WTC11 (cell line): ENCODE results near the gene TMEM54. TPM values are rescaled to one million over a fixed set of nuclear protein-coding genes. Genes with fewer than 3 reads are reported as not detected.

ENCODE experiments used
- ATAC-seq: fragments of 200-7000 bp; cut with Tn5 transposase; 2 replicates; pipeline ENCODE4 v1.10.0; 2021; ENCODE audit warnings: mild to moderate bottlenecking, moderate library complexity
- CTCF ChIA-PET: fragments of 300-600 bp; sonication (Branson Sonifier 250); formaldehyde crosslinking; loops from one replicate; lab custom pipeline; 2021; ENCODE audit warnings: antibody characterized with exemption; lab: Charles Lee
- POLR2A ChIA-PET: fragments of 350-600 bp; sonication (Branson Sonifier 250); formaldehyde crosslinking; loops from one replicate; lab custom pipeline; 2021; ENCODE audit warnings: antibody characterized with exemption; lab: Charles Lee
- DNase-seq: peaks from one replicate; pipeline ENCODE4 v3.0.0; 2021; ENCODE audit warnings: low spot score
- H3K27ac Mint-ChIP-seq: 2 replicates; pipeline ENCODE4 v1.8.0; 2021; ENCODE audit warnings: mixed read lengths
- H3K27me3 Mint-ChIP-seq: 2 replicates; pipeline ENCODE4 v1.8.0; 2021; ENCODE audit warnings: low read depth, mild to moderate bottlenecking, moderate library complexity, mixed read lengths
- H3K36me3 Mint-ChIP-seq: 2 replicates; pipeline ENCODE4 v1.8.0; 2021; ENCODE audit warnings: mixed read lengths
- H3K4me1 Mint-ChIP-seq: 2 replicates; pipeline ENCODE4 v1.8.0; 2022; ENCODE audit warnings: mixed read lengths
- H3K4me3 Mint-ChIP-seq: 2 replicates; pipeline ENCODE4 v1.8.0; 2021; ENCODE audit warnings: mild to moderate bottlenecking, moderate library complexity, mixed read lengths
- H3K9me3 Mint-ChIP-seq: 2 replicates; pipeline ENCODE4 v1.8.0; 2021; ENCODE audit warnings: mixed read lengths
- ETV6 ChIP-seq: sonication (generic); formaldehyde crosslinking; IDR thresholded peaks from 2 replicates; pipeline ENCODE4 v1.8.1; 2022; ENCODE audit warnings: mild to moderate bottlenecking, missing genetic modification reagents
- GRHL2 ChIP-seq: fragments of 250-450 bp; sonication (Bioruptor Pico); IDR thresholded peaks from 2 replicates; pipeline ENCODE4 v1.8.0; 2022; ENCODE audit warnings: mild to moderate bottlenecking, moderate library complexity; ENCODE audit not compliant: insufficient replicate concordance, severe bottlenecking
- JAZF1 ChIP-seq: fragments of 250-450 bp; sonication (Bioruptor Pico); IDR thresholded peaks from 2 replicates; pipeline ENCODE4 v1.9.0; 2021; ENCODE audit warnings: moderate library complexity, mild to moderate bottlenecking, inconsistent platforms
- KAT7 ChIP-seq: sonication (generic); formaldehyde crosslinking; IDR thresholded peaks from 2 replicates; pipeline ENCODE4 v1.8.1; 2023; ENCODE audit warnings: missing genetic modification reagents, mild to moderate bottlenecking, borderline replicate concordance
- MXD4 ChIP-seq: fragments of 250-450 bp; sonication (Bioruptor Pico); IDR thresholded peaks from 2 replicates; pipeline ENCODE4 v1.8.0; 2021; ENCODE audit warnings: mild to moderate bottlenecking, moderate library complexity, borderline replicate concordance
- NFATC4 ChIP-seq: fragments of 250-450 bp; sonication (Bioruptor Pico); IDR thresholded peaks from 2 replicates; pipeline ENCODE4 v1.9.0; 2021; ENCODE audit warnings: mild to moderate bottlenecking
- SP1 ChIP-seq: sonication (generic); formaldehyde crosslinking; conservative IDR thresholded peaks from 2 replicates; pipeline ENCODE4 v1.8.1; 2022; ENCODE audit warnings: missing genetic modification reagents
- TEAD1 ChIP-seq: sonication (generic); formaldehyde crosslinking; IDR thresholded peaks from 2 replicates; pipeline ENCODE4 v1.8.0; 2022; ENCODE audit warnings: mild to moderate bottlenecking, missing genetic modification reagents
- TEAD4 ChIP-seq: sonication (generic); formaldehyde crosslinking; IDR thresholded peaks from 2 replicates; pipeline ENCODE4 v1.8.0; 2022; ENCODE audit warnings: mild to moderate bottlenecking, missing genetic modification reagents
- TP53 ChIP-seq: sonication (generic); formaldehyde crosslinking; IDR thresholded peaks from 2 replicates; pipeline ENCODE4 v1.8.1; 2023; ENCODE audit warnings: mild to moderate bottlenecking, missing genetic modification reagents
- ZBTB21 ChIP-seq: sonication (generic); formaldehyde crosslinking; IDR thresholded peaks from 2 replicates; pipeline ENCODE4 v1.8.1; 2023; ENCODE audit warnings: mild to moderate bottlenecking, missing genetic modification reagents, borderline replicate concordance
- ZNF263 ChIP-seq: sonication (generic); formaldehyde crosslinking; IDR thresholded peaks from 2 replicates; pipeline ENCODE4 v1.8.1; 2022; ENCODE audit warnings: low read depth, mild to moderate bottlenecking, moderate library complexity, missing genetic modification reagents
- total RNA-seq: library from RNA; stranded (reverse); gene quantifications from 3 replicates; pipeline ENCODE4 v1.2.3, GENCODE V29; 2021
- TF ChIP-seq, protein P1 (sequence below): fragments of 250-450 bp; sonication (Bioruptor Pico); IDR thresholded peaks from 2 replicates; pipeline ENCODE4 v1.9.0; 2021; ENCODE audit warnings: mild to moderate bottlenecking
- TF ChIP-seq, protein P2 (sequence below): sonication (generic); formaldehyde crosslinking; IDR thresholded peaks from 2 replicates; pipeline ENCODE4 v1.8.0; 2022; ENCODE audit warnings: mild to moderate bottlenecking, missing genetic modification reagents
- TF ChIP-seq, protein P3 (sequence below): sonication (generic); formaldehyde crosslinking; IDR thresholded peaks from 2 replicates; pipeline ENCODE4 v1.8.1; 2023; ENCODE audit warnings: mild to moderate bottlenecking, missing genetic modification reagents, moderate library complexity
- TF ChIP-seq, protein P4 (sequence below): sonication (generic); formaldehyde crosslinking; IDR thresholded peaks from 2 replicates; pipeline ENCODE4 v1.8.0; 2023; ENCODE audit warnings: missing genetic modification reagents, mild to moderate bottlenecking, borderline replicate concordance
- TF ChIP-seq, protein P5 (sequence below): sonication (generic); formaldehyde crosslinking; IDR thresholded peaks from 2 replicates; pipeline ENCODE4 v1.8.0; 2022; ENCODE audit warnings: mild to moderate bottlenecking, missing genetic modification reagents
- TF ChIP-seq, protein P6 (sequence below): sonication (generic); formaldehyde crosslinking; IDR thresholded peaks from 2 replicates; pipeline ENCODE4 v1.8.1; 2023; ENCODE audit warnings: mild to moderate bottlenecking, missing genetic modification reagents, moderate library complexity

Gene TMEM54
- total RNA-seq, 1 experiment from 2014 or later = 20.7 TPM

DNA sequence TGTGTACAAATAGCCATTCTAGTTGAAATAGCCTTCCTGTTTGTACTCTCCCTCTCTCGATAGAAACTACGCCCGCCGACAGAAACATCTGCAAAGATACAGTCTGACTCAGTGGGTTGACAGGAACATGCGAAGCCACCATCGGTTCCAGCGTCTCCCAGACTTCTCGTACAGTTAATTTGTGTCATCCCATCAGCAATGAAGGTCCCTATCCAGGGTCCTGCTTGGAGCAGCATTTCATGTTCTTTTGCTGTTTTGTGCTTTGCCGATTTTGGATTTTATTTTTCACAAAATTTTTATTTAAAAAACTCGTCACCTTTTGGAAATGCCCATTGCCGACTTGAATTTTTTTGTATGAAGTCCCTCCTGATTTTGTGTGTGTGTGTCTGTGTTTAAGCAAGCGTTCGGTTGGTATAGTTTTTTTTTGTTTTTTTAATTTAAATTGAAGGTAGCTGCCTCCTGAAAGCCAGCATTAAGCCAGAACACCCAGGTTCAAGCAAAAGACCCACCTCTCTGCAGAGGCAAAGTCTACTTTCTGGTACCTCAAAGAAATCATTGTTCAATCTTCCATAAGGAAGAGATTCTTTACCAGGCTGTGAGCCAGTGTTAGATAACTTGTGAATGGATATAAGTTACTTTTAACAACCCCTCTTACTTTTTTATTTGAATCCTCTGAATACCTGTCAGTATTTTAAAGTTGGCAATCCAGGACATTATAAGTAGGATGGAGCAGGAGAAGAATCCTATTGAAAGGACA is 45.1 kb downstream of the TMEM54 start:
- ATAC-seq (no peak), DNase-seq (no peak)
- ChIA-PET CTCF (no interaction called here), POLR2A (no interaction called here)
- no peak overlapping the region for H3K27ac Mint-ChIP-seq
- H3K9me3 Mint-ChIP-seq = no peaks in the 10 kb centered on the region
- no peak for TF ChIP-seq KAT7 (CRISPR knock-in tag)
- no peak for TF ChIP-seq TP53 (CRISPR knock-in tag)
- TF ChIP-seq, protein P1, sequence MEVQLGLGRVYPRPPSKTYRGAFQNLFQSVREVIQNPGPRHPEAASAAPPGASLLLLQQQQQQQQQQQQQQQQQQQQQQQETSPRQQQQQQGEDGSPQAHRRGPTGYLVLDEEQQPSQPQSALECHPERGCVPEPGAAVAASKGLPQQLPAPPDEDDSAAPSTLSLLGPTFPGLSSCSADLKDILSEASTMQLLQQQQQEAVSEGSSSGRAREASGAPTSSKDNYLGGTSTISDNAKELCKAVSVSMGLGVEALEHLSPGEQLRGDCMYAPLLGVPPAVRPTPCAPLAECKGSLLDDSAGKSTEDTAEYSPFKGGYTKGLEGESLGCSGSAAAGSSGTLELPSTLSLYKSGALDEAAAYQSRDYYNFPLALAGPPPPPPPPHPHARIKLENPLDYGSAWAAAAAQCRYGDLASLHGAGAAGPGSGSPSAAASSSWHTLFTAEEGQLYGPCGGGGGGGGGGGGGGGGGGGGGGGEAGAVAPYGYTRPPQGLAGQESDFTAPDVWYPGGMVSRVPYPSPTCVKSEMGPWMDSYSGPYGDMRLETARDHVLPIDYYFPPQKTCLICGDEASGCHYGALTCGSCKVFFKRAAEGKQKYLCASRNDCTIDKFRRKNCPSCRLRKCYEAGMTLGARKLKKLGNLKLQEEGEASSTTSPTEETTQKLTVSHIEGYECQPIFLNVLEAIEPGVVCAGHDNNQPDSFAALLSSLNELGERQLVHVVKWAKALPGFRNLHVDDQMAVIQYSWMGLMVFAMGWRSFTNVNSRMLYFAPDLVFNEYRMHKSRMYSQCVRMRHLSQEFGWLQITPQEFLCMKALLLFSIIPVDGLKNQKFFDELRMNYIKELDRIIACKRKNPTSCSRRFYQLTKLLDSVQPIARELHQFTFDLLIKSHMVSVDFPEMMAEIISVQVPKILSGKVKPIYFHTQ = no peak
- TF ChIP-seq ZNF263 (CRISPR knock-in tag) = no peak
- no peak for TF ChIP-seq SP1 (CRISPR knock-in tag)
- TF ChIP-seq, protein P2, sequence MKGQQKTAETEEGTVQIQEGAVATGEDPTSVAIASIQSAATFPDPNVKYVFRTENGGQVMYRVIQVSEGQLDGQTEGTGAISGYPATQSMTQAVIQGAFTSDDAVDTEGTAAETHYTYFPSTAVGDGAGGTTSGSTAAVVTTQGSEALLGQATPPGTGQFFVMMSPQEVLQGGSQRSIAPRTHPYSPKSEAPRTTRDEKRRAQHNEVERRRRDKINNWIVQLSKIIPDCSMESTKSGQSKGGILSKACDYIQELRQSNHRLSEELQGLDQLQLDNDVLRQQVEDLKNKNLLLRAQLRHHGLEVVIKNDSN = no peak
- TF ChIP-seq TEAD4 (CRISPR knock-in tag) = no peak
- no peak for TF ChIP-seq ZBTB21 (CRISPR knock-in tag)
- TF ChIP-seq, protein P3, sequence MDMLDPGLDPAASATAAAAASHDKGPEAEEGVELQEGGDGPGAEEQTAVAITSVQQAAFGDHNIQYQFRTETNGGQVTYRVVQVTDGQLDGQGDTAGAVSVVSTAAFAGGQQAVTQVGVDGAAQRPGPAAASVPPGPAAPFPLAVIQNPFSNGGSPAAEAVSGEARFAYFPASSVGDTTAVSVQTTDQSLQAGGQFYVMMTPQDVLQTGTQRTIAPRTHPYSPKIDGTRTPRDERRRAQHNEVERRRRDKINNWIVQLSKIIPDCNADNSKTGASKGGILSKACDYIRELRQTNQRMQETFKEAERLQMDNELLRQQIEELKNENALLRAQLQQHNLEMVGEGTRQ = no peak
- TF ChIP-seq, protein P4, sequence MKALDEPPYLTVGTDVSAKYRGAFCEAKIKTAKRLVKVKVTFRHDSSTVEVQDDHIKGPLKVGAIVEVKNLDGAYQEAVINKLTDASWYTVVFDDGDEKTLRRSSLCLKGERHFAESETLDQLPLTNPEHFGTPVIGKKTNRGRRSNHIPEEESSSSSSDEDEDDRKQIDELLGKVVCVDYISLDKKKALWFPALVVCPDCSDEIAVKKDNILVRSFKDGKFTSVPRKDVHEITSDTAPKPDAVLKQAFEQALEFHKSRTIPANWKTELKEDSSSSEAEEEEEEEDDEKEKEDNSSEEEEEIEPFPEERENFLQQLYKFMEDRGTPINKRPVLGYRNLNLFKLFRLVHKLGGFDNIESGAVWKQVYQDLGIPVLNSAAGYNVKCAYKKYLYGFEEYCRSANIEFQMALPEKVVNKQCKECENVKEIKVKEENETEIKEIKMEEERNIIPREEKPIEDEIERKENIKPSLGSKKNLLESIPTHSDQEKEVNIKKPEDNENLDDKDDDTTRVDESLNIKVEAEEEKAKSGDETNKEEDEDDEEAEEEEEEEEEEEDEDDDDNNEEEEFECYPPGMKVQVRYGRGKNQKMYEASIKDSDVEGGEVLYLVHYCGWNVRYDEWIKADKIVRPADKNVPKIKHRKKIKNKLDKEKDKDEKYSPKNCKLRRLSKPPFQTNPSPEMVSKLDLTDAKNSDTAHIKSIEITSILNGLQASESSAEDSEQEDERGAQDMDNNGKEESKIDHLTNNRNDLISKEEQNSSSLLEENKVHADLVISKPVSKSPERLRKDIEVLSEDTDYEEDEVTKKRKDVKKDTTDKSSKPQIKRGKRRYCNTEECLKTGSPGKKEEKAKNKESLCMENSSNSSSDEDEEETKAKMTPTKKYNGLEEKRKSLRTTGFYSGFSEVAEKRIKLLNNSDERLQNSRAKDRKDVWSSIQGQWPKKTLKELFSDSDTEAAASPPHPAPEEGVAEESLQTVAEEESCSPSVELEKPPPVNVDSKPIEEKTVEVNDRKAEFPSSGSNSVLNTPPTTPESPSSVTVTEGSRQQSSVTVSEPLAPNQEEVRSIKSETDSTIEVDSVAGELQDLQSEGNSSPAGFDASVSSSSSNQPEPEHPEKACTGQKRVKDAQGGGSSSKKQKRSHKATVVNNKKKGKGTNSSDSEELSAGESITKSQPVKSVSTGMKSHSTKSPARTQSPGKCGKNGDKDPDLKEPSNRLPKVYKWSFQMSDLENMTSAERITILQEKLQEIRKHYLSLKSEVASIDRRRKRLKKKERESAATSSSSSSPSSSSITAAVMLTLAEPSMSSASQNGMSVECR = no peak
- TF ChIP-seq GRHL2 = no peak
- H3K4me3 Mint-ChIP-seq = no peak overlapping the region
- H3K36me3 Mint-ChIP-seq = peaks cover 33% of the 10 kb centered on the region
- H3K27me3 Mint-ChIP-seq = no peaks in the 10 kb centered on the region
- H3K4me1 Mint-ChIP-seq = peaks cover 3% of the 10 kb centered on the region; the same call in 1 of the 2 replicates

DNA sequence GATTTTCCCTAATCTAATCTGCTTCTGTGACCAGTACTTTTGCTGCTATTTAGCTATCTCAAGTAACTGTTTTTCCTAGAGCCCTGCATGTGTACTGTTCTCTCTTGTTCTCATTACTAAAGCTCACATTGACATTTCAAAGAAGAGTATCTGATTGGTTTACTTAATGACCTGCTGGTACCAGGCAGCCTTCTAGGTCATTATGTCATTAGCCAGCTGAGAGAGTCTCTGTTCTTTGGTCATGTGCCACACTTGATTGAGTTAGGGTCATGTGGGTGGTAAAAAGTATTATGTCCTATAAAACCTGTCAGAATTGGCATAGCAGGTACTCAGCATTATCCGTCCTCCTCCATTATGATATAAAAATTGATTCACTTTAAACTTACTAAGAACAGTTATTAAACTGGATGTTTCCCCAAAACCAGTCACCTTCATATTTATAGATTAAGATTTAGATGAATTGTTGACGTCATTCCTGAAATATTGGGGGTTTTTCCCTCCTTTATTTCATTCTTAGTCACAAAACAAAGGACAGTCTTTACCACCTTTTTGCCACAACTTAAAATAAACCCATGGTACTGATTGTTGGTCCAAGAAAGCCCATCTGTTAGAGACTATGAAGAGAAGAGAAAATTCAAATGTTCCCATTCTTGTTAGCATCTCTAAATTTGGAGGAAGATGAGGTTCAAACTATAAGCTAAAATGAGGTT is 52.7 kb downstream of the TMEM54 start:
- no peak overlapping the region for H3K27ac Mint-ChIP-seq
- peaks cover 4% of the 10 kb centered on the region; the same call in 1 of the 2 replicates for H3K4me1 Mint-ChIP-seq
- no peak for ATAC-seq
- H3K9me3 Mint-ChIP-seq = no peaks in the 10 kb centered on the region
- DNase-seq = no peak
- H3K4me3 Mint-ChIP-seq = no peak overlapping the region
- peaks cover 27% of the 10 kb centered on the region for H3K36me3 Mint-ChIP-seq
- ChIA-PET POLR2A (no interaction called here), CTCF (no interaction called here)
- TF ChIP-seq TEAD1 (CRISPR knock-in tag) (no peak), NFATC4 (no peak), ETV6 (CRISPR knock-in tag) (no peak), JAZF1 (CRISPR knock-in tag) (no peak), MXD4 (CRISPR knock-in tag) (no peak)
- TF ChIP-seq, protein P5, sequence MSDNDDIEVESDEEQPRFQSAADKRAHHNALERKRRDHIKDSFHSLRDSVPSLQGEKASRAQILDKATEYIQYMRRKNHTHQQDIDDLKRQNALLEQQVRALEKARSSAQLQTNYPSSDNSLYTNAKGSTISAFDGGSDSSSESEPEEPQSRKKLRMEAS = no peak
- TF ChIP-seq, protein P6, sequence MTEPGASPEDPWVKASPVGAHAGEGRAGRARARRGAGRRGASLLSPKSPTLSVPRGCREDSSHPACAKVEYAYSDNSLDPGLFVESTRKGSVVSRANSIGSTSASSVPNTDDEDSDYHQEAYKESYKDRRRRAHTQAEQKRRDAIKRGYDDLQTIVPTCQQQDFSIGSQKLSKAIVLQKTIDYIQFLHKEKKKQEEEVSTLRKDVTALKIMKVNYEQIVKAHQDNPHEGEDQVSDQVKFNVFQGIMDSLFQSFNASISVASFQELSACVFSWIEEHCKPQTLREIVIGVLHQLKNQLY (CRISPR knock-in tag) = no peak
- no peaks in the 10 kb centered on the region for H3K27me3 Mint-ChIP-seq
